CD4-positive, alpha-beta T cell (primary cell): Measurements from ENCODE around the gene PTPRN2. TPM values are rescaled to one million over a fixed set of nuclear protein-coding genes. Genes with fewer than 3 reads are reported as not detected.
"Not testable (repeated sequence)": the region's sequence is repeated elsewhere in the genome, so short reads cannot be mapped to it uniquely, and the experiment has no call there.

Source experiments
- ATAC-seq: fragments of 200-7000 bp; cut with Tn5 transposase; one replicate; pipeline ENCODE4 v1.10.0; 2022; ENCODE audit warnings: mild to moderate bottlenecking; ENCODE audit not compliant: poor library complexity
- CTCF ChIA-PET: fragments of 350-600 bp; sonication (Branson Sonifier 250); formaldehyde crosslinking; loops from one replicate; lab custom pipeline; 2021; ENCODE audit warnings: antibody characterized with exemption, inconsistent platforms; lab: Charles Lee
- POLR2A ChIA-PET: fragments of 350-600 bp; sonication (Branson Sonifier 250); formaldehyde crosslinking; loops from one replicate; lab custom pipeline; 2021; ENCODE audit warnings: antibody characterized with exemption, inconsistent platforms; lab: Charles Lee
- DNase-seq, 14 experiments: peaks; one replicate each; pipeline ENCODE4 v3.0.0-alpha.2; 2013 to 2020; ENCODE audit warnings: mixed read lengths in 2 of 14
- H3K27ac ChIP-seq, 2 donors: one replicate each; pipeline versions ENCODE4 v1.5.1 to v1.7.0; 2013; ENCODE audit warnings: low read length in 2 of 2, low read depth in 1 of 2, mild to moderate bottlenecking in 1 of 2
- H3K27me3 ChIP-seq, 2 experiments: 1 replicate in 1 of 2; 2 replicates in 1 of 2; pipeline versions ENCODE4 v1.6.1 to v1.7.0; 2013; ENCODE audit warnings: low read length in 2 of 2, control low read depth in 1 of 2, mild to moderate bottlenecking in 1 of 2, moderate library complexity in 1 of 2; ENCODE audit not compliant: insufficient read depth in 2 of 2, control insufficient read depth in 1 of 2
- H3K36me3 ChIP-seq: one replicate; pipeline ENCODE4 v1.6.1; 2013; ENCODE audit warnings: low read length, control low read depth; ENCODE audit not compliant: insufficient read depth
- H3K4me1 ChIP-seq: one replicate; pipeline ENCODE4 v1.6.1; 2013; ENCODE audit warnings: low read length, control low read depth; ENCODE audit not compliant: insufficient read depth
- H3K4me3 ChIP-seq: one replicate; pipeline ENCODE4 v1.5.1; 2013; ENCODE audit warnings: mild to moderate bottlenecking, low read length, moderate library complexity
- H3K9me3 ChIP-seq, 2 experiments: 1 replicate in 1 of 2; 2 replicates in 1 of 2; pipeline versions ENCODE4 v1.6.1 to v1.7.0; 2013; ENCODE audit warnings: low read length in 2 of 2, mild to moderate bottlenecking in 2 of 2, control low read depth in 1 of 2, moderate library complexity in 1 of 2; ENCODE audit not compliant: control insufficient read depth in 1 of 2, insufficient read depth in 1 of 2
- H3K27ac Mint-ChIP-seq: one replicate; pipeline ENCODE4 v1.8.0; 2020; ENCODE audit warnings: mixed read lengths
- H3K27me3 Mint-ChIP-seq: one replicate; pipeline ENCODE4 v1.8.0; 2021; ENCODE audit warnings: mixed read lengths
- H3K36me3 Mint-ChIP-seq: one replicate; pipeline ENCODE4 v1.8.0; 2021; ENCODE audit warnings: low read depth, mixed read lengths
- H3K4me1 Mint-ChIP-seq: one replicate; pipeline ENCODE4 v1.8.0; 2021; ENCODE audit warnings: low read depth, mixed read lengths
- H3K4me3 Mint-ChIP-seq: one replicate; pipeline ENCODE4 v1.8.0; 2020; ENCODE audit warnings: mild to moderate bottlenecking, mixed read lengths
- H3K9me3 Mint-ChIP-seq: one replicate; pipeline ENCODE4 v1.8.0; 2020; ENCODE audit warnings: mixed read lengths
- intact Hi-C, 2 experiments: fragments of 100-400 bp; cut with DNase I in 1 of 2; cut with micrococcal nuclease in 1 of 2; formaldehyde crosslinking; loops; one replicate each; pipeline versions ENCODE4 v1.15.1 to v1.9.0; 2023 to 2025; cut with DNase I, micrococcal nuclease
- total RNA-seq, 174 experiments: library from RNA in 2 of 174; stranded (reverse) in 2 of 174; gene quantifications; one replicate each; pipeline ENCODE4 v1.2.3 and lab custom pipeline; 2021 to 2026
- TF ChIP-seq, protein P1 (sequence below): fragments of 200-600 bp; IDR thresholded peaks from one replicate; pipeline ENCODE4 v1.8.0; 2022; ENCODE audit warnings: antibody characterized with exemption, mild to moderate bottlenecking

Gene PTPRN2
- total RNA-seq, 2 experiments from 2014 or later, result 0.34 to 0.44 TPM

DNA sequence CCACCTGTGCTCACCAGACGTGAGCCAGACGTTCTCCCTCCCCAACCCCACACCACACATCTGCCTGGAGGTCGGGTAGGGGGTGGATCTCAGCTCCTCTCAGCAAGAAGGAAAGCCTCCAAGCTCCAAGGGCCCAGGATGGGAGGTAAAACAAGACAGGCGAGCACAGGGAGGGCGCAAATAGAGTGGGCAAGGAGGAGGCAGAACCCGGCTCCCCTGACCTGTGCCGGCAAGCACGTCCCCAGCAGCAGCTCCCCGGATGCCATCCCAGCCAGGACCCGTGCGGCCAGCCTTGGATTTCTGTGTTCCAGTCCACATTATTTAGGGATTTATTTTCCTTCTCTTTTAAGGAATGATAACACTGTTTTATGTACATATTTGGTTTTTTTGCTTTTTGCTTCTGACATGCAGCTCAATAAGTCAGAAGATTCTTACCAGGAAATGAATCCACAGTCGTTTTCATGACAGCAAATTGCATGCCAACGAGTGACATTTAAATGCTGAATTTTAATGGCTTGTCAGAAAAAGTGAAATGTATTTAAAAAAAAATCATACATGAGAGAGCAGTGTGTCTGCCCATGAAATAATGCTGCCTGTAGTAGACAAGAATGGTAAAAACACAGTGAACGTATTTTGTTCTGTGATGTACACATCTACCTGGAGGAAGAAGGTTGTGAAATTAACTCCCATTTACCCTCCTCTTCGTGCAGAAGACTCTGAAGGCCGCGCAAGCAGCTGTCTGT, 276.5 kb downstream of the PTPRN2 start:
- peaks cover 6 to 54% of the 10 kb centered on the region in 2 experiments for H3K9me3 ChIP-seq
- TF ChIP-seq, protein P1, sequence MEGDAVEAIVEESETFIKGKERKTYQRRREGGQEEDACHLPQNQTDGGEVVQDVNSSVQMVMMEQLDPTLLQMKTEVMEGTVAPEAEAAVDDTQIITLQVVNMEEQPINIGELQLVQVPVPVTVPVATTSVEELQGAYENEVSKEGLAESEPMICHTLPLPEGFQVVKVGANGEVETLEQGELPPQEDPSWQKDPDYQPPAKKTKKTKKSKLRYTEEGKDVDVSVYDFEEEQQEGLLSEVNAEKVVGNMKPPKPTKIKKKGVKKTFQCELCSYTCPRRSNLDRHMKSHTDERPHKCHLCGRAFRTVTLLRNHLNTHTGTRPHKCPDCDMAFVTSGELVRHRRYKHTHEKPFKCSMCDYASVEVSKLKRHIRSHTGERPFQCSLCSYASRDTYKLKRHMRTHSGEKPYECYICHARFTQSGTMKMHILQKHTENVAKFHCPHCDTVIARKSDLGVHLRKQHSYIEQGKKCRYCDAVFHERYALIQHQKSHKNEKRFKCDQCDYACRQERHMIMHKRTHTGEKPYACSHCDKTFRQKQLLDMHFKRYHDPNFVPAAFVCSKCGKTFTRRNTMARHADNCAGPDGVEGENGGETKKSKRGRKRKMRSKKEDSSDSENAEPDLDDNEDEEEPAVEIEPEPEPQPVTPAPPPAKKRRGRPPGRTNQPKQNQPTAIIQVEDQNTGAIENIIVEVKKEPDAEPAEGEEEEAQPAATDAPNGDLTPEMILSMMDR, result no peak
- DNase-seq (no peak), ATAC-seq (no peak)
- H3K27me3 ChIP-seq, result no peaks in the 10 kb centered on the region
- peaks cover 17% of the 10 kb centered on the region for H3K9me3 Mint-ChIP-seq
- no peak overlapping the region for H3K4me3 ChIP-seq
- H3K36me3 Mint-ChIP-seq, result no peaks in the 10 kb centered on the region
- H3K36me3 ChIP-seq, result no peaks in the 10 kb centered on the region
- peaks cover 5% of the 10 kb centered on the region for H3K27me3 Mint-ChIP-seq
- no peak overlapping the region for H3K27ac ChIP-seq
- intact Hi-C loops, result no loop called here
- H3K4me3 Mint-ChIP-seq, result no peak overlapping the region
- H3K4me1 ChIP-seq, result no peaks in the 10 kb centered on the region
- CTCF ChIA-PET, result no interaction called here
- POLR2A ChIA-PET, result no interaction called here
- H3K4me1 Mint-ChIP-seq, result no peaks in the 10 kb centered on the region
- no peak overlapping the region for H3K27ac Mint-ChIP-seq

DNA sequence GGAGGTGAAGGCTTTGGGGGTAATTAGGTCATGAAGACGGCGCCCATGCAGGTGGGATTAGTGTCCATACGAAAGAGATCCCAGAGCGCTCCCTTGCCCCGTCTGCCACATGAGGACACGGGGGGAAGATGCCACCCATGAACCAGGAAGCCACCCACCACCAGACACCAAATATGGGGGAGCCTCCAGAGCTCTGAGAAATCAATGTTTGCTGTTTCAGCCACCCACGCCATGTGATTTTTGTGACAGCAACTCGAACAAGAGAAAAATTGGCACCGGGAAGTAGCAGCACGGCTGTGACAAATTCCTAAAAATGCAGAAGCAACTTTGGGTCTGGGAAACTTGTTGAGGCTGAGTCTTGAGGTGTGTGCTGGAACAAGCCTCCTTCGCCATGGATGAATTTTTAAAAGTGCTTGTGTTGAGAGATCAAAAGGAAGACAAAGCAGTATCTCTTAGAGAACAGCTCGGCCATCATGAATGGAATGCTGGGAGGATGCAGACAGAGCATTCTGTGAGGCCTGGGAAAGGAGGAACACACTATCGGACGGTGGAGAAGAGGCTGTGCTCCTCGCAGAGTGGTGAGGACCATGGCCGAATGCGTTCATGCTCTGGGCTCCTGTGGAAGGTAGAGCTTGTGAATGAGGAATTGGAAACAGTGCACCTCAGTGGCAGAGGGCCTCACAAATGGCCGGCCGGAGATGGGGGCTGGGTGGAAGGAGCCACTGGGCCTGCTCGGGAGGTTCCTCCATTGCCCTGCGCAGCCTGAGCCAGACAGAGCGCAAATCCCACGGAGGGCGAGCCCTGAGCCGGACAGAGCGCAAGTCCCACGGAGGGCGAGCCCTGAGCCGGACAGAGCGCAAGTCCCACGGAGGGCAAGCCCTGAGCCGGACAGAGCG, 277.5 kb downstream of the PTPRN2 start:
- no peaks in the 10 kb centered on the region for H3K36me3 ChIP-seq
- Mint-ChIP-seq H3K4me1 (no peaks in the 10 kb centered on the region), H3K27me3 (no peaks in the 10 kb centered on the region), H3K36me3 (no peaks in the 10 kb centered on the region), H3K27ac (no peak overlapping the region), H3K4me3 (no peak overlapping the region), H3K9me3 (peaks cover 14% of the 10 kb centered on the region)
- H3K4me1 ChIP-seq, result no peaks in the 10 kb centered on the region
- ChIA-PET POLR2A (no interaction called here), CTCF (no interaction called here)
- no peak for DNase-seq
- peaks cover 0 to 2% of the 10 kb centered on the region in 2 experiments for H3K27me3 ChIP-seq
- no peak for ATAC-seq
- intact Hi-C loops, result no loop called here
- TF ChIP-seq, protein P1, result no peak
- H3K27ac ChIP-seq, result no peak overlapping the region
- H3K4me3 ChIP-seq, result no peak overlapping the region
- H3K9me3 ChIP-seq, result peaks cover 6 to 45% of the 10 kb centered on the region in 2 experiments

DNA sequence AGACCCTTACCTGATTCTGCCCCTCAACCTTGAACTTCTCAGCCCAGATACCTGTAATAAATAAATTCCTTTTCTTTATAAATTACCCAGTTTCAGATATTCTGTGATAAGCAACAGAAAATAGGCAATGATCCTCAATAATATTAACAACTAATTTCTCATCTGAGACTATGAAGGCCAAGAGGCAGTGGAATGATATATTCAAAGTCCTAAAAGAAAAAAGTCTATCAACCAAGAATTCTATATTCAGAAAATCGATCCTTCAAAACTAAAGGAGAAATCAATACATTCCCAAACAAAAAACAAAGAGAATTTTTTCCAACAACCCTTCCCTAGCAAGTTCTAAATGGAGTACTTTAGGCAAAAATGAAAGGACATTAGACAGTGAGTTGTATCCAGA, 279.6 kb downstream of the PTPRN2 start:
- peaks cover 0 to 2% of the 10 kb centered on the region in 2 experiments for H3K27me3 ChIP-seq
- POLR2A ChIA-PET, result no interaction called here
- H3K27ac ChIP-seq, result no peak overlapping the region
- Mint-ChIP-seq H3K27me3 (no peaks in the 10 kb centered on the region), H3K36me3 (no peaks in the 10 kb centered on the region), H3K9me3 (peaks cover 14% of the 10 kb centered on the region), H3K4me1 (no peaks in the 10 kb centered on the region), H3K4me3 (no peak overlapping the region), H3K27ac (no peak overlapping the region)
- CTCF ChIA-PET, result no interaction called here
- no peaks in the 10 kb centered on the region for H3K36me3 ChIP-seq
- no peak for DNase-seq
- H3K4me1 ChIP-seq, result no peaks in the 10 kb centered on the region
- H3K4me3 ChIP-seq, result no peak overlapping the region
- intact Hi-C loops, result no loop called here
- no peak for ATAC-seq
- H3K9me3 ChIP-seq, result peaks cover 6 to 28% of the 10 kb centered on the region in 2 experiments
- TF ChIP-seq, protein P1, result no peak

DNA sequence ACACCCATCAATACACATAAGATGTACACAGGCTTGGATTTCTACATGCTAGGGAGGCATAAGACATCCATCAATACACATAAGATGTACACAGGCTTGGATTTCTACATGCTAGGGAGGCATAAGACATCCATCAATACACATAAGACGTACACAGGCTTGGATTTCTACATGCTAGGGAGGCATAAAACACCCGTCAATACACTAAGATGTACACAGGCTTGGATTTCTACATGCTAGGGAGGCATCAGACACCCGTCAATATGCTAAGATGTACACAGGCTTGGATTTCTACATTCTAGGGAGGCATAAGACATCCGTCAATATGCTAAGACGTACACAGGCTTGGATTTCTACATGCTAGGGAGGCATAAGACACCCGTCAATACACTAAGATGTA, 283.6 kb downstream of the PTPRN2 start:
- H3K27me3 ChIP-seq, POLR2A ChIA-PET, H3K4me1 ChIP-seq, H3K36me3 Mint-ChIP-seq, H3K4me1 Mint-ChIP-seq, ATAC-seq, H3K4me3 ChIP-seq, DNase-seq, H3K4me3 Mint-ChIP-seq, H3K27ac ChIP-seq, H3K36me3 ChIP-seq, H3K27ac Mint-ChIP-seq, intact Hi-C loops, H3K9me3 Mint-ChIP-seq, CTCF ChIA-PET: not testable (repeated sequence)
- H3K27me3 Mint-ChIP-seq, result peaks cover 15% of the 10 kb centered on the region
- H3K9me3 ChIP-seq, result peaks cover 6 to 14% of the 10 kb centered on the region in 2 experiments
